H1 (cell line): ENCODE results near the gene STIM2. TPM values are rescaled to one million over a fixed set of nuclear protein-coding genes. Genes with fewer than 3 reads are reported as not detected.

ENCODE experiments used
- CTCF ChIA-PET: fragments of 300-600 bp; sonication (Branson Sonifier 250); formaldehyde crosslinking; loops from one replicate; lab custom pipeline; 2021; ENCODE audit not compliant: partially characterized antibody; lab: Charles Lee
- POLR2A ChIA-PET: fragments of 300-600 bp; sonication (Branson Sonifier 250); formaldehyde crosslinking; loops from one replicate; lab custom pipeline; 2021; ENCODE audit warnings: inconsistent platforms; ENCODE audit not compliant: partially characterized antibody; lab: Charles Lee
- DNase-seq, 2 experiments: peaks; one replicate each; pipeline versions ENCODE4 v3.0.0 to v3.0.0-alpha.2; 2010 to 2022; ENCODE audit warnings: low spot score in 2 of 2, low read depth in 1 of 2, mixed read lengths in 1 of 2
- FAIRE-seq: peaks from 2 replicates; lab custom pipeline; 2011; peaks lifted over from hg19 to GRCh38; lab: Jason Lieb, UNC
- H2AFZ ChIP-seq: 2 replicates; pipeline ENCODE4 v1.8.1; 2012; ENCODE audit warnings: low read length, inconsistent platforms
- H2AK5ac ChIP-seq: 2 replicates; pipeline ENCODE4 v1.6.1; 2013; ENCODE audit warnings: low read depth, low read length
- H2BK120ac ChIP-seq: replicated peaks from 2 replicates; pipeline ENCODE3; 2013; ENCODE audit warnings: low read depth, low read length, inconsistent platforms
- H2BK12ac ChIP-seq: 2 replicates; pipeline ENCODE4 v1.6.1; 2013; ENCODE audit warnings: low read depth, low read length
- H2BK15ac ChIP-seq: 2 replicates; pipeline ENCODE4 v1.6.1; 2013; ENCODE audit warnings: low read length
- H2BK20ac ChIP-seq: 2 replicates; pipeline ENCODE4 v1.6.1; 2013; ENCODE audit warnings: low read length
- H2BK5ac ChIP-seq: 2 replicates; pipeline ENCODE4 v1.6.1; 2013; ENCODE audit warnings: low read depth, low read length
- H3K14ac ChIP-seq: 2 replicates; pipeline ENCODE4 v1.6.1; 2013; ENCODE audit warnings: inconsistent platforms; ENCODE audit not compliant: insufficient read length
- H3K18ac ChIP-seq: 2 replicates; pipeline ENCODE4 v1.6.1; 2013; ENCODE audit warnings: low read length; ENCODE audit errors: extremely low read depth
- H3K23ac ChIP-seq: 2 replicates; pipeline ENCODE4 v1.6.1; 2013; ENCODE audit warnings: inconsistent platforms; ENCODE audit not compliant: insufficient read length
- H3K23me2 ChIP-seq: 2 replicates; pipeline ENCODE4 v1.6.1; 2013; ENCODE audit warnings: low read depth, low read length
- H3K27ac ChIP-seq: 2 replicates; pipeline ENCODE4 v1.6.1; 2011; ENCODE audit warnings: low read depth, low read length, inconsistent platforms
- H3K27me3 ChIP-seq, 4 experiments: replicated peaks in 1 of 4; 1 replicate in 1 of 4; 2 replicates in 3 of 4; pipeline versions ENCODE4 v1.6.1 to v1.8.1; 2011 to 2013; ENCODE audit warnings: low read length in 3 of 4, mild to moderate bottlenecking in 3 of 4, inconsistent platforms in 2 of 4, mixed read lengths in 2 of 4, moderate library complexity in 1 of 4; ENCODE audit not compliant: control insufficient read depth in 3 of 4, insufficient read depth in 3 of 4; ENCODE audit errors: extremely low read depth in 1 of 4
- H3K36me3 ChIP-seq, 4 experiments: 2 replicates each; pipeline versions ENCODE4 v1.6.1 to v1.8.1; 2011 to 2013; ENCODE audit warnings: mild to moderate bottlenecking in 4 of 4, low read length in 3 of 4, moderate library complexity in 2 of 4, control low read depth in 1 of 4, inconsistent platforms in 1 of 4; ENCODE audit not compliant: insufficient read depth in 4 of 4, control insufficient read depth in 2 of 4
- H3K4ac ChIP-seq: replicated peaks from 2 replicates; pipeline ENCODE3; 2013; ENCODE audit warnings: low read length, low read depth, mixed read lengths, inconsistent platforms; ENCODE audit not compliant: insufficient read length
- H3K4me1 ChIP-seq, 4 experiments: replicated peaks in 1 of 4; 1 replicate in 1 of 4; 2 replicates in 3 of 4; pipeline versions ENCODE4 v1.6.1 to v1.8.1; 2011 to 2013; ENCODE audit warnings: low read length in 3 of 4, inconsistent platforms in 2 of 4, mixed read lengths in 1 of 4; ENCODE audit not compliant: insufficient read depth in 4 of 4, control insufficient read depth in 3 of 4
- H3K4me2 ChIP-seq, 2 experiments: 2 replicates each; pipeline versions ENCODE4 v1.6.1 to v1.8.1; 2011 to 2013; ENCODE audit warnings: low read depth in 2 of 2, low read length in 2 of 2, control low read depth in 1 of 2, inconsistent platforms in 1 of 2, mild to moderate bottlenecking in 1 of 2; ENCODE audit not compliant: insufficient read depth in 1 of 2
- H3K4me3 ChIP-seq, 4 experiments: fragments of 200-600, 300-600 bp in 1 of 4; sonication (generic), shearing (Covaris generic), sonication (Bioruptor Twin) in 1 of 4; 2 replicates each; pipeline versions ENCODE4 v1.5.1 to v1.8.1; 2011 to 2016; ENCODE audit warnings: low read length in 4 of 4, low read depth in 3 of 4, control low read depth in 2 of 4, inconsistent platforms in 2 of 4, mild to moderate bottlenecking in 2 of 4, mixed read lengths in 1 of 4, moderate library complexity in 1 of 4; ENCODE audit not compliant: insufficient read depth in 2 of 4; ENCODE audit errors: extremely low read depth in 1 of 4
- H3K56ac ChIP-seq: replicated peaks from 2 replicates; pipeline ENCODE3; 2013; ENCODE audit warnings: low read depth, mild to moderate bottlenecking, mixed read lengths, low read length, inconsistent platforms; ENCODE audit not compliant: insufficient read length
- H3K79me1 ChIP-seq: 2 replicates; pipeline ENCODE4 v1.6.1; 2013; ENCODE audit warnings: low read depth, low read length, control low read depth
- H3K79me2 ChIP-seq, 2 experiments: 2 replicates each; pipeline versions ENCODE4 v1.6.1 to v1.8.1; 2012 to 2013; ENCODE audit warnings: low read length in 2 of 2, mild to moderate bottlenecking in 2 of 2, inconsistent platforms in 1 of 2; ENCODE audit not compliant: insufficient read depth in 2 of 2, control insufficient read depth in 1 of 2
- H3K9ac ChIP-seq, 4 experiments: replicated peaks in 1 of 4; 1 replicate in 1 of 4; 2 replicates in 3 of 4; pipeline versions ENCODE4 v1.6.1 to v1.8.1; 2011 to 2013; ENCODE audit warnings: low read depth in 3 of 4, low read length in 3 of 4, control low read depth in 2 of 4, mild to moderate bottlenecking in 2 of 4, moderate library complexity in 2 of 4, inconsistent platforms in 1 of 4; ENCODE audit errors: extremely low read depth in 1 of 4
- H3K9me3 ChIP-seq, 2 experiments: 2 replicates each; pipeline versions ENCODE4 v1.6.1 to v1.8.1; 2012 to 2013; ENCODE audit warnings: mild to moderate bottlenecking in 2 of 2, moderate library complexity in 2 of 2, control low read depth in 1 of 2, inconsistent platforms in 1 of 2, low read depth in 1 of 2, low read length in 1 of 2, mixed read lengths in 1 of 2; ENCODE audit not compliant: insufficient read depth in 2 of 2
- H4K20me1 ChIP-seq, 2 experiments: replicated peaks in 1 of 2; 2 replicates each; pipeline versions ENCODE3 to v1.8.1; 2011 to 2013; ENCODE audit warnings: inconsistent platforms in 2 of 2, low read length in 2 of 2, mild to moderate bottlenecking in 1 of 2; ENCODE audit not compliant: insufficient read depth in 2 of 2, control insufficient read depth in 1 of 2
- H4K5ac ChIP-seq: 2 replicates; pipeline ENCODE4 v1.6.1; 2013; ENCODE audit warnings: low read length, low read depth, mixed read lengths, inconsistent platforms; ENCODE audit not compliant: insufficient read length
- H4K8ac ChIP-seq: 2 replicates; pipeline ENCODE4 v1.8.0; 2013; ENCODE audit warnings: mild to moderate bottlenecking, moderate library complexity, low read length, inconsistent platforms; ENCODE audit not compliant: insufficient read depth; ENCODE audit errors: extremely low read depth
- H4K91ac ChIP-seq: replicated peaks from 2 replicates; pipeline ENCODE3; 2013; ENCODE audit warnings: low read length, mixed read lengths, inconsistent platforms; ENCODE audit not compliant: insufficient read length
- ASH2L ChIP-seq: fragments of 200-600, 300-600 bp; sonication (generic); IDR thresholded peaks from one replicate; pipeline ENCODE4 v1.7.1; 2017; ENCODE audit warnings: low read length
- CBX8 ChIP-seq: fragments of 300-800, 300-1000 bp; sonication (generic); IDR thresholded peaks from 2 replicates; pipeline ENCODE4 v1.7.1; 2016; ENCODE audit warnings: low read depth, low read length, borderline replicate concordance
- CHD1 ChIP-seq: IDR thresholded peaks from 2 replicates; pipeline ENCODE4 v1.6.1; 2012; ENCODE audit warnings: low read depth, low read length, improper control_type of control experiment
- CHD2 ChIP-seq: IDR thresholded peaks from 2 replicates; pipeline ENCODE4 v1.6.1; 2012; ENCODE audit warnings: low read length, improper control_type of control experiment
- EP300 ChIP-seq, 2 experiments: IDR thresholded peaks; 1 replicate in 1 of 2; 2 replicates in 1 of 2; pipeline ENCODE4 v1.6.1; 2011 to 2012; ENCODE audit warnings: low read depth in 2 of 2, low read length in 2 of 2, mild to moderate bottlenecking in 2 of 2, borderline replicate concordance in 1 of 2, inconsistent platforms in 1 of 2, moderate library complexity in 1 of 2
- GABPA ChIP-seq: IDR thresholded peaks from 2 replicates; pipeline ENCODE4 v1.6.1; 2011; ENCODE audit warnings: mild to moderate bottlenecking, low read length, moderate library complexity, borderline replicate concordance; ENCODE audit not compliant: insufficient read depth
- JUND ChIP-seq: IDR thresholded peaks from 2 replicates; pipeline ENCODE4 v1.6.1; 2011; ENCODE audit warnings: mild to moderate bottlenecking, improper control_type of control experiment, low read length
- KDM4A ChIP-seq: IDR thresholded peaks from one replicate; pipeline ENCODE4 v1.7.1; 2012; ENCODE audit warnings: low read depth, mild to moderate bottlenecking, moderate library complexity, low read length, inconsistent platforms; ENCODE audit not compliant: severe bottlenecking
- KDM5A ChIP-seq: fragments of 200-600 bp; IDR thresholded peaks from 2 replicates; pipeline ENCODE4 v1.7.1; 2012; ENCODE audit warnings: mild to moderate bottlenecking, low read length, inconsistent platforms, mixed read lengths
- MAFK ChIP-seq: IDR thresholded peaks from 2 replicates; pipeline ENCODE4 v1.6.1; 2012; ENCODE audit warnings: low read depth, mild to moderate bottlenecking, improper control_type of control experiment, low read length
- RXRA ChIP-seq: IDR thresholded peaks from 2 replicates; pipeline ENCODE4 v1.6.1; 2011; ENCODE audit warnings: low read depth, mild to moderate bottlenecking, low read length, moderate library complexity; ENCODE audit not compliant: insufficient read depth
- SIN3A ChIP-seq, 2 experiments: IDR thresholded peaks in 1 of 2; conservative IDR thresholded peaks in 1 of 2; 2 replicates each; pipeline ENCODE4 v1.6.1; 2011 to 2012; ENCODE audit warnings: low read length in 2 of 2, improper control_type of control experiment in 1 of 2, low read depth in 1 of 2, mild to moderate bottlenecking in 1 of 2
- TBP ChIP-seq: IDR thresholded peaks from 2 replicates; pipeline ENCODE4 v1.6.1; 2011; ENCODE audit warnings: low read depth, low read length, improper control_type of control experiment
- YY1 ChIP-seq: IDR thresholded peaks from 2 replicates; pipeline ENCODE4 v1.6.1; 2011; ENCODE audit warnings: low read depth, mild to moderate bottlenecking, low read length
- WGBS, 2 experiments: shearing (Covaris generic) in 1 of 2; methylation state at CpG; one replicate each; pipeline versions ENCODE4 v1.1.6 to v1.1.7; 2013 to 2015; ENCODE audit warnings: low lambda C conversion rate in 2 of 2, mixed read lengths in 2 of 2, inconsistent platforms in 1 of 2, low coverage in 1 of 2, missing lambda C conversion rate in 1 of 2; ENCODE audit not compliant: insufficient replicate concordance in 2 of 2, insufficient coverage in 1 of 2, insufficient read length in 1 of 2; ENCODE audit errors: extremely low coverage in 1 of 2, missing lambda C conversion rate in 1 of 2; 5-methylcytosine and 5-hydroxymethylcytosine counted together
- polyA plus RNA-seq, 7 experiments: library from polyadenylated mRNA; depleted of rRNA in 3 of 7; stranded (reverse) in 5 of 7; unstranded in 2 of 7; fragments of >200 nt in 5 of 7; fragments of 200-250 nt in 2 of 7; gene quantifications; 1 replicate in 5 of 7; 2 replicates in 1 of 7; 4 replicates in 1 of 7; pipeline versions ENCODE4 v1.2.1 to v1.2.3, GENCODE V29; 2011 to 2013; ENCODE audit warnings: missing spikeins in 2 of 7, mixed read lengths in 2 of 7
- total RNA-seq: library from RNA; stranded (reverse); fragmentation: NEBNext Ultra II Directional; extraction: Animal tissue kit (Norgen Biotek cat#: 25700); gene quantifications from 2 replicates; pipeline ENCODE4 v1.2.1, GENCODE V29; 2021
- TF ChIP-seq, protein P1 (sequence below): IDR thresholded peaks from 2 replicates; pipeline ENCODE4 v1.6.1; 2012; ENCODE audit warnings: inconsistent platforms

Gene STIM2
- total and polyA plus RNA-seq, 2 of the 8 experiments (the other 6 are each of a cell fraction or from before 2014, with no cell fraction given), result 22.9 to 23.0 TPM

DNA sequence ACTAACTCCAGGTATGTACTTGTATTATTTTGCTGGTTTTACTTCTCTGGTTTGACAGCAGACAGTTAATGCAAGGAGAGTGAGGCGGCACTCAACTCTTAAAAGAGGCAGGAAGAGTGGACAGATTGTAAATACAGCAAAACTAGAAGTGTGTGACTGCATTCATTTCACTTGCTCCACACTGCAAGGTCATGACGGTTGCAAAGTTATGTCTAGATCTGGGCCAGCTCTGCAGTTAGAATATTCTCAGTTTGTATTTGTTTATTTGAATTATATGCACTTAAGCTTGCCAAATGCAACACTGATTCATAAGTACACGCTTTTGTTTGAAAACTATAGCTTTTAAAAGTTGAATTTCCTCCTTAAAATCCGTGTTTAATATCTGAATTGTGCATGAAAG lies 148.9 kb downstream of the STIM2 start:
- H2AFZ ChIP-seq, result no peak overlapping the region
- no peaks in the 10 kb centered on the region for H4K20me1 ChIP-seq
- H3K36me3 ChIP-seq, result peaks cover 0 to 3% (median 0%) of the 10 kb centered on the region in 4 experiments; a peak in 1 of 8 replicates
- H3K9me3 ChIP-seq, result no peaks in the 10 kb centered on the region
- H3K56ac ChIP-seq, result no peak overlapping the region
- no peaks in the 10 kb centered on the region for H3K4me1 ChIP-seq
- H3K14ac ChIP-seq, result no peak overlapping the region
- H2BK120ac ChIP-seq, result no peak overlapping the region
- H4K91ac ChIP-seq, result no peak overlapping the region
- no peaks in the 10 kb centered on the region for H3K79me1 ChIP-seq
- no peak overlapping the region for H2BK5ac ChIP-seq
- no peak for FAIRE-seq
- no peak overlapping the region for H4K5ac ChIP-seq
- ChIA-PET POLR2A (no interaction called here), CTCF (interaction anchor here (0.7 to 2.3 kb wide), 25 partner anchors 8 to 557 kb away, joined by 3 to 18 read pairs (median 5); no protein-coding TSS in a partner anchor)
- no peak for DNase-seq
- H3K23ac ChIP-seq, result no peak overlapping the region
- no peak overlapping the region for H2BK20ac ChIP-seq
- H2BK15ac ChIP-seq, result no peak overlapping the region
- no peak overlapping the region for H3K4me3 ChIP-seq
- 94% methylated on average over 4 of the region's 4 CpGs; no CpG with 5 or more reads in 1 of the 2 experiments for WGBS, 2 experiments
- H3K4me2 ChIP-seq, result no peak overlapping the region
- no peak overlapping the region for H3K9ac ChIP-seq
- no peak overlapping the region for H2AK5ac ChIP-seq
- no peak overlapping the region for H3K4ac ChIP-seq
- H3K18ac ChIP-seq, result no peak overlapping the region
- no peaks in the 10 kb centered on the region for H3K23me2 ChIP-seq
- no peaks in the 10 kb centered on the region for H3K27me3 ChIP-seq
- no peak overlapping the region for H2BK12ac ChIP-seq
- H3K79me2 ChIP-seq, result no peaks in the 10 kb centered on the region
- H4K8ac ChIP-seq, result no peak overlapping the region
- H3K27ac ChIP-seq, result no peak overlapping the region
- TF ChIP-seq GABPA (no peak), KDM4A (no peak), KDM5A (no peak), EP300 (IDR thresholded peaks at IDR 0.05; ENCODE audit: borderline replicate concordance in 1 of 2, low read depth in 2 of 2, low read length in 2 of 2) (no peak), ASH2L (no peak), CBX8 (no peak), YY1 (no peak), CHD1 (no peak), RXRA (no peak), JUND (no peak), MAFK (no peak), TBP (no peak), SIN3A (conservative IDR thresholded peaks at IDR 0.05 in 1 of 2, IDR thresholded peaks at IDR 0.05 in 1 of 2; ENCODE audit: low read depth in 1 of 2, low read length in 2 of 2) (no peak), CHD2 (no peak)
- TF ChIP-seq, protein P1, sequence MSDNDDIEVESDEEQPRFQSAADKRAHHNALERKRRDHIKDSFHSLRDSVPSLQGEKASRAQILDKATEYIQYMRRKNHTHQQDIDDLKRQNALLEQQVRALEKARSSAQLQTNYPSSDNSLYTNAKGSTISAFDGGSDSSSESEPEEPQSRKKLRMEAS, result no peak
